GM19025 (cell line): ENCODE data around the gene EPN3.

Experiments
- ATAC-seq: cut with Tn5 transposase; IDR thresholded peaks from one replicate; pipeline ENCODE4 v1.9.1; 2021; ENCODE audit warnings: mild to moderate bottlenecking, low read depth, moderate library complexity; ENCODE audit not compliant: unreplicated experiment

EPN3 gene

GRCh38 chr17:50532452-50533024 lies at the start of gene EPN3:
Gene EPN3, plus strand, starts transcription at chr17:50532735. Its CDS starts 3,822 bp downstream, at chr17:50536557.
- ATAC-seq, result no peak

DNA sequence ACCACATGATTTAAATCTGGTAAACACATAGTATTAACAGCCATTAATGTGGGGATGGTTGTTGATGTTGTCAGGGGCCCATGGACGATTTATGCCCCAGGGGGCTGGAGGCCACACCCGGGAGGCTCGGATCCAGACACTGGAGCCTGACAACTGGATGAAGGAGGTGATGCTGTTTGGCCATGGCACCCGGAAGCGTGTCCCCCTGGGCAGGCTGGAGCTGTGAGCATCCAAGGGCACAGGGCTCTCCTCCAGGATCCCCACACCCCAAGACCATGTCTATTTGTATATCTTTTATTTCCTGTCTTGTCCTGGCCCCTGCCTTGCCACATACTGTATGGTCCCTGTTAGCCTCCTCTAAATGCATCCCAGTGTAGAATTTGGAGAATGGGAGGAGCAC lies 49.3 kb upstream of the EPN3 start:
- ATAC-seq, result no peak

DNA sequence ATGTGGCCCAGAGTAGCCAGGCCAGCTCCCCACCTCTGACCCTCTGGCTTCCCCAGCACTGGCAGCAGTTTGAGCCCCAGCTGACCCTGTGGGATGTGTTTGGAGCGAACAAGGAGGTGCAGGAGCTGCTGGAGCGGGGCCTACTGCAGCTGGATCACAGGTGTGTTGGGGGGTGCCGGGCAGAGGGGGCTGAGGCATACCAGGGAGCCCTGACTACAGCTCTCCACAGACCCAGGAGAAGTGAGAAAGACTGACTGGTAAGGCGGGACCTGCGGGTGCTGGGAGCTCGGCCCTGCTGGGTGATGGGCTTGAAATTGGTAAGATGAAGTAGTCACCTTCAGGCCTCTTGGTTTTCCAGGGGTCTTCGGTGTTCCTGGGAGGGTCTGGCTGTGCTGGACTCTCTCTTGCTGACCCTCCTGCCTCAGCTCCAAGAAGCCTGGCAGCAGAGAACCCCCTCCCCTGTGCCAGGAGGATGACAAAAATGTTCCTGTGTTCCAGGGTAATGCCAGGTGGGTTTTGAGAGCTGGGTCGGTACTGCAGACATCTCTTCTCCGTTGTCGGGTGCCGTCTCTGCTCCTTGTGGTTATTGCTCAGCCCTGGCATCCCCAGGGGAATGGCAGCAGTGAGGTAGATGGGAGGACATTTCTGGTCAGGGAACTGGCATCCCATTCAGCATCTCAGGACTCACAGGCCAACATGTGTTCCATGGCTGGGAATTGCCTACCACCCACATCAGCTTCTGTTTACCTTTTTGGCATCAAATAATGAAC lies 48.0 kb upstream of the EPN3 start:
- ATAC-seq, result no peak

- ATAC-seq, result no peak
Observed at GRCh38 chr17:50487213-50488096, 45.1 kb upstream of the EPN3 start.

- ATAC-seq, result no peak
Observed at GRCh38 chr17:50488880-50489279, 43.7 kb upstream of the EPN3 start.

GRCh38 chr17:50491505-50491904 lies 41.0 kb upstream of the EPN3 start:
- no peak for ATAC-seq

DNA sequence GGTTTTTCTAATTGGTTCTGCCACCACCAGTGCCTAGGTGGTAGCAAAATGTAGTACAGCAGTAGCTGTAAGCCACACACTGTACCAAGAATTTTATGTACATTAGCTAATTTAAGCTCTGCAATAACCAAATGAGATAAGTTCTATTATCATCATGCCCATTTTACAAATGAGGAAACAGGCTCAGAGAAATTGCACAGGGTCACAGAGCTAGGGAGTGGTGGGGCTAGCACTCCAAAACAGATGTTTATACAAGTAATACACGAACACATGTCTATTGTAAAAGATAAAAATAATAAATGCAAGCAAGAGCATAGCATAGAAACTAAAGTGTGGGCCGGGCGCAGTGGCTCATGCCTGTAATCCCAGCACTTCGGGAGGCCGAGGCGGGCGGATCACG lies 40.3 kb upstream of the EPN3 start:
- no peak for ATAC-seq

DNA sequence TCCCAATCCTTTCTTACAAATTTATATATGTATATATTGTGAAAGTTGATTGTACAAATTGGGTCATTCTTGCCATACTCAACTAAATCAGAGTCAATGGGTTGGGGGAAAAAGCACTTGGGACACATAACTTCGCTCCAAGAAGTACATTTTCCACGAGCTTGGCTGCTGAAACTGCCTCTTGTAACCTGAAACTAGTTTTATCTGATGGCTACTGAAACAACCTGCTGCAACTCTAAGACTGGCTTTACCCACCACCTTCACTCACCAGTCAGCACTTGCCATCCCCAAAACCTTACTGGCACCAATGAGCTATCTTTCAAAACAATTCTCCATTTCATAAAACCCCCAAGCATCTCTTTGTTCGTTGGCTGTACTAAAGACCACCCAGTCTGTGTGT lies 38.8 kb upstream of the EPN3 start:
- no peak for ATAC-seq

DNA sequence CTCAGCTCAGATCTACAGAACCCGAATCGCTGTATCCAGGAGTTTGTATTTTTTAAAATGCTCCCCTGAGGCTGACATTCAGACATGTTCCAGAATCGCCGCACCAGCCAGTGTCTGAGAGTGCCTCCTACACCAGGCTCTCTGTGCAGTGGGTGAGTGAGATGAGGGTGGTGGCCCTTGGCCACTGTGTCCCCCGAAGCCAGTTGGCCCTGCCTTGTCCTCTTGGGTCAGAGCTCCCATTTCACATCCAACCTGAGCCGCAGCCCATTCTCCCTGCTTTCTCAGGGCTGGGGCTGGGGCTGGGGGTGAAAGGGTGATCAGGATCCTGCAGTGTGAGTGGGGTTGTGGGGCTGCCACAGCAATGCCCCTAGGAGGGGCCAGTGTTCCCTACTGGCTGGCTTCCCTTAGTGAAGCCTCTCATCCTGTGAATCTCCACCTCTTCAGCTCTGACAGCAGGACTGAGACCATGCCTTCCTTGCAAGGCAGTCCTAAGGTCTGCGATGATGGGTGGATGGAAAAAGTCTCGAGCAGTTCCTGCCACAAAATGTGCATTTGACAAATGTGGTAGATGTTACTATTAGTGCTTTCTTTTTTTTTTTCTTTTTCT lies 37.2 kb upstream of the EPN3 start:
- ATAC-seq, result no peak

GRCh38 chr17:50495918-50496317 lies 36.6 kb upstream of the EPN3 start:
- ATAC-seq, result no peak

GRCh38 chr17:50498021-50498874 lies 34.3 kb upstream of the EPN3 start:
- no peak for ATAC-seq

- ATAC-seq, result no peak
Observed at GRCh38 chr17:50499270-50499669, 33.3 kb upstream of the EPN3 start.

GRCh38 chr17:50499721-50500120 lies 32.8 kb upstream of the EPN3 start:
- no peak for ATAC-seq

DNA sequence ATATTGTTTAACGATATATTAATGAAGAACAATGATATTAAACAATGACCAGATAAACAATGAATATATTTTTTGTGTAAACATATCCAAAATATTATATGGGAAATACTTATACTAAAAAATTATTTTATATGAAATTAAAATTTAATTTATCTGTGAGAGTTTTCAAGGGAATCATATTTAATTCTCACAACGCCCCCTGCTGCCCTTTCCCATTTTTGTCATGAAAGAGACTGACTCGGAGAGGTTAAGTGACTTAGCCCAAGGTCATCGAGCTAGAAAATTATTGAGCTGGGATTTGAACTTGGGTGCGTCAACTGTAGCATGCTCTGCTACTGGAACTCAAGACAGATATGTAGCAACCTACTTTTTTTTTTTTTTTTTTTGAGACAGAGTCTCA lies 31.5 kb upstream of the EPN3 start:
- no peak for ATAC-seq

DNA sequence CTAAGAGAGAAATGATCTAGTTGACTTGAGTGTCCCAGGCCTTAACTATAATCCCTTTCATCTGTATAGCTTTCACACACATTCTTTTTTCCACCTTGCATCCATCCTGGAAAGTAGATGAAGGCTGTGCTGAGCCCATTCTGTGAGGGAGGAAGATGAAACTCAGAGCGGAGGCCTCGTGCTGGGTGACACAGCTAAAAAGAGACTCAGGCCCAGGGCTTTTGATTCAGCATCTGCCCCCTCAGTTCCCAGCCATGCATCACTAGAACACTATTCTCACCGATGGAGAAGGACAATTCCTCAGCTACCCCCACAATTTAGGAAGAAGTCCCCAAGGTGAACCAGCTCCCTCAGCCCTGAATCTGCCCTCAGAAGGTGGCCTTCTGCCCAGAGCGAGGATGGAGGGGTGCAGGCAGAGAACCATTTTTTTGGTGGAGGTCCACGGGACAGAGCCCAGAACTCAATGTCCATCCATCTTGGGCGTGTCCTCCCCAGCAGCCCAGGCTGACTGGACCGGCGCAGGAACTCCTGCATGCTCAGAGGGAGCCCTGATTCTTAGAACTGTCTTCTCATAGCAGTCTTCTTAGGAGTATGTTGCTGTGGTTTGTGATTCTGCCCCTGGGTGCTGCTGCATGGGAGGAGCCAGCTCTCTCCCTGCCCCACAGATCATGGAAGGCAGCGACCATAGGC lies 30.1 kb upstream of the EPN3 start:
- ATAC-seq, result no peak

GRCh38 chr17:50505591-50506130 lies 26.9 kb upstream of the EPN3 start:
- no peak for ATAC-seq

- ATAC-seq, result no peak
Observed at GRCh38 chr17:50506298-50506697, 26.2 kb upstream of the EPN3 start.

- peak; percentile 36 for ATAC-seq
Observed at GRCh38 chr17:50507871-50508572, 24.5 kb upstream of the EPN3 start, which contains the start of gene MYCBPAP. Gene MYCBPAP, plus strand, starts transcription at chr17:50508439. Its CDS starts 236 bp downstream, at chr17:50508675.
